GM12878 (cell line): Measurements from ENCODE around the gene IFITM5. TPM values are rescaled to one million over a fixed set of nuclear protein-coding genes. Genes with fewer than 3 reads are reported as not detected.

Experiments used
- ATAC-seq: fragments of 200-7000 bp; cut with Tn5 transposase; 3 replicates; pipeline ENCODE4 v1.9.1; 2020; ENCODE audit warnings: mild to moderate bottlenecking, moderate library complexity
- Bru-seq: library from RNA; stranded (reverse); fragments of 400-500 nt; gene quantifications from one replicate; lab custom pipeline; 2021; lab: Mats Ljungman, UMichigan
- BruChase-seq, 2 experiments: library from RNA; stranded (reverse); fragments of 400-500 nt; gene quantifications; one replicate each; lab custom pipeline; 2021; lab: Mats Ljungman, UMichigan
- BruUV-seq: library from RNA; stranded (reverse); fragments of 400-500 nt; replicated peaks from 2 replicates; lab custom pipeline; 2021; lab: Mats Ljungman, UMichigan
- CTCF ChIA-PET: fragments of 300-600 bp; sonication (Branson Sonifier 250); formaldehyde crosslinking; extraction: SDS; loops from one replicate; lab custom pipeline; 2021; ENCODE audit warnings: inconsistent platforms; lab: Yijun Ruan, JAX
- POLR2A ChIA-PET: fragments of 350-600 bp; formaldehyde crosslinking; extraction: SDS; loops from one replicate; lab custom pipeline; 2021; ENCODE audit warnings: inconsistent platforms; lab: Charles Lee
- RAD21 ChIA-PET: fragments of 300-600 bp; sonication (Branson Sonifier 250); formaldehyde crosslinking; loops from one replicate; lab custom pipeline; 2023; ENCODE audit warnings: antibody characterized with exemption; ENCODE audit not compliant: unreplicated experiment; lab: Charles Lee
- SMC1A ChIA-PET: fragments of 300-600 bp; sonication (Branson Sonifier 250); formaldehyde crosslinking; loops from one replicate; lab custom pipeline; 2023; ENCODE audit not compliant: unreplicated experiment, uncharacterized antibody; lab: Charles Lee
- DNase-seq: peaks from one replicate; pipeline ENCODE4 v3.0.0-alpha.2; 2011; ENCODE audit warnings: low read depth, low spot score
- FAIRE-seq: peaks from 3 replicates; lab custom pipeline; 2011; peaks lifted over from hg19 to GRCh38; lab: Jason Lieb, UNC
- H2AFZ ChIP-seq: 2 replicates; pipeline ENCODE4 v1.6.0; 2011; ENCODE audit warnings: low read depth, low read length, control low read depth; ENCODE audit not compliant: control insufficient read depth
- H3K27ac ChIP-seq: 2 replicates; pipeline ENCODE4 v1.5.1; 2011; ENCODE audit warnings: control low read depth; ENCODE audit not compliant: control insufficient read depth, insufficient read depth
- H3K27me3 ChIP-seq, 2 experiments: replicated peaks in 1 of 2; 2 replicates each; pipeline versions ENCODE4 v1.6.0 to v1.6.1; 2011; ENCODE audit warnings: low read length in 1 of 2; ENCODE audit not compliant: control insufficient read depth in 2 of 2, insufficient read depth in 2 of 2
- H3K36me3 ChIP-seq, 2 experiments: 2 replicates each; pipeline ENCODE4 v1.5.1; 2011; ENCODE audit warnings: low read length in 1 of 2; ENCODE audit not compliant: control insufficient read depth in 2 of 2, insufficient read depth in 2 of 2
- H3K4me1 ChIP-seq: 2 replicates; pipeline ENCODE4 v1.6.1; 2011; ENCODE audit warnings: mild to moderate bottlenecking, low read length, moderate library complexity, mixed read lengths; ENCODE audit not compliant: control insufficient read depth, insufficient read depth
- H3K4me2 ChIP-seq: 2 replicates; pipeline ENCODE4 v1.6.0; 2011; ENCODE audit warnings: control low read depth; ENCODE audit not compliant: control insufficient read depth, insufficient read depth
- H3K4me3 ChIP-seq: fragments of 200-600 bp; sonication (generic); 2 replicates; pipeline ENCODE4 v1.5.1; 2016
- H3K79me2 ChIP-seq: 2 replicates; pipeline ENCODE4 v1.6.0; 2011; ENCODE audit warnings: low read length; ENCODE audit not compliant: control insufficient read depth, insufficient read depth
- H3K9ac ChIP-seq: 2 replicates; pipeline ENCODE4 v1.8.0; 2011; ENCODE audit warnings: low read length, control low read depth, mixed read lengths; ENCODE audit not compliant: control insufficient read depth, insufficient read depth
- H3K9me3 ChIP-seq: replicated peaks from 3 replicates; pipeline ENCODE4 v1.5.1; 2011; ENCODE audit warnings: mild to moderate bottlenecking, low read length; ENCODE audit not compliant: control insufficient read depth, insufficient read depth
- H4K20me1 ChIP-seq: 2 replicates; pipeline ENCODE4 v1.6.0; 2011; ENCODE audit not compliant: control insufficient read depth, insufficient read depth
- EGR1 ChIP-seq, 2 experiments: IDR thresholded peaks; 1 replicate in 1 of 2; 2 replicates in 1 of 2; pipeline ENCODE4 v1.6.1; 2011 to 2012; ENCODE audit warnings: low read depth in 2 of 2, low read length in 2 of 2, borderline replicate concordance in 1 of 2, mild to moderate bottlenecking in 1 of 2, moderate library complexity in 1 of 2
- HCFC1 ChIP-seq: fragments of 150-350 bp; IDR thresholded peaks from 2 replicates; pipeline ENCODE4 v1.6.1; 2014; ENCODE audit warnings: low read length
- IRF3 ChIP-seq: fragments of 450-650 bp; IDR thresholded peaks from 2 replicates; pipeline ENCODE4 v1.6.1; 2014; ENCODE audit warnings: mild to moderate bottlenecking
- LARP7 ChIP-seq: fragments of 450-650 bp; IDR thresholded peaks from 2 replicates; pipeline ENCODE4 v1.6.1; 2017; ENCODE audit warnings: mild to moderate bottlenecking
- NR2F1 ChIP-seq: fragments of 450-650 bp; conservative IDR thresholded peaks from 2 replicates; pipeline ENCODE4 v1.6.1; 2017; ENCODE audit warnings: mild to moderate bottlenecking
- PKNOX1 ChIP-seq: fragments of 450-650 bp; IDR thresholded peaks from 2 replicates; pipeline ENCODE4 v1.6.1; 2016; ENCODE audit warnings: mild to moderate bottlenecking
- SPI1 ChIP-seq: IDR thresholded peaks from 2 replicates; pipeline ENCODE4 v1.6.1; 2011; ENCODE audit warnings: low read depth, mild to moderate bottlenecking, low read length, moderate library complexity, borderline replicate concordance; ENCODE audit not compliant: insufficient read depth
- TBL1XR1 ChIP-seq: IDR thresholded peaks from 2 replicates; pipeline ENCODE4 v1.6.1; 2012; ENCODE audit warnings: low read depth, low read length, improper control_type of control experiment
- WGBS: methylation state at CpG from one replicate; pipeline ENCODE4 v1.1.6; 2016; ENCODE audit warnings: low lambda C conversion rate; ENCODE audit not compliant: insufficient replicate concordance, insufficient coverage; ENCODE audit errors: missing lambda C conversion rate; 5-methylcytosine and 5-hydroxymethylcytosine counted together
- in situ Hi-C: fragments of 300-500 bp; cut with MboI; formaldehyde crosslinking; loops from 9 replicates; pipeline ENCODE4 v1.14.3; 2018; ENCODE audit warnings: mixed read lengths
- intact Hi-C: fragments of 100-400 bp; cut with micrococcal nuclease; formaldehyde crosslinking; loops from one replicate; pipeline ENCODE4 v1.14.2; 2022; ENCODE audit not compliant: unreplicated experiment
- long read RNA-seq, 2 experiments: library from polyadenylated mRNA; unstranded; transcript quantifications; one replicate each; pipeline ENCODE4 v2.0.0, GENCODE V29; 2019 to 2020
- polyA minus RNA-seq, 3 experiments: library from RNA; depleted of rRNA, polyadenylated mRNA; stranded (reverse); fragments of >200 nt; gene quantifications; 2 replicates each; pipeline ENCODE4 v1.2.3, GENCODE V29; 2011
- polyA plus RNA-seq, 11 experiments: library from polyadenylated mRNA; depleted of rRNA in 4 of 11; unstranded in 6 of 11; stranded (reverse) in 5 of 11; fragments of >200 nt; fragmentation: Nextera tagmentation in 4 of 11; fragmentation: Illumina TruSeq in 1 of 11; extraction: Ambion mirVana in 4 of 11; extraction: Trizol in 1 of 11; gene quantifications; 1 replicate in 1 of 11; 2 replicates in 10 of 11; pipeline versions ENCODE4 v1.2.1 to v1.2.3, GENCODE V29; 2011 to 2016; ENCODE audit warnings: inconsistent platforms in 2 of 11, missing spikeins in 2 of 11, low read depth in 1 of 11
- total RNA-seq, 4 experiments: library from RNA; depleted of rRNA in 3 of 4; stranded (reverse); fragments of >200 nt in 3 of 4; fragmentation: Illumina TruSeq in 1 of 4; extraction: Trizol in 1 of 4; gene quantifications; 2 replicates each; pipeline versions ENCODE4 v1.2.1 to v1.2.3, GENCODE V29; 2013 to 2021

IFITM5 gene
- not detected in 2 replicates for total RNA-seq (2013; cell fraction: nucleolus; rRNA removed)
- not detected in 2 replicates for total RNA-seq (2014; rRNA removed)
- total RNA-seq (2014; rRNA removed; fragmentation: Illumina TruSeq; extraction: Trizol) = not detected in 2 replicates
- not detected in 2 replicates for total RNA-seq (2021)
- not detected for polyA plus RNA-seq (2011; ENCODE audit: low read depth)
- polyA plus RNA-seq (2011; rRNA removed) = not detected in 2 replicates
- polyA plus RNA-seq (2011; cell fraction: cytosol; rRNA removed) = not detected in 2 replicates
- polyA plus RNA-seq (2011; cell fraction: nucleus; rRNA removed) = not detected in 2 replicates
- polyA plus RNA-seq (2012) = not detected in 2 replicates
- polyA plus RNA-seq (2014; fragmentation: Illumina TruSeq; extraction: Trizol) = not detected in 2 replicates
- polyA plus RNA-seq (2014; fragmentation: Nextera tagmentation; extraction: Ambion mirVana) = not detected
- not detected in 2 replicates for polyA plus RNA-seq (2014; rRNA removed)
- not detected for polyA plus RNA-seq (2016; fragmentation: Nextera tagmentation; extraction: Ambion mirVana)
- polyA minus RNA-seq (2011; rRNA and poly(A)+ RNA removed) = not detected in 2 replicates
- polyA minus RNA-seq (2011; cell fraction: cytosol; rRNA and poly(A)+ RNA removed) = not detected in 2 replicates
- polyA minus RNA-seq (2011; cell fraction: nucleus; rRNA and poly(A)+ RNA removed) = not detected in 2 replicates
- not detected for Bru-seq, nascent RNA
- BruChase-seq, experiment 1, labeled RNA remaining after a 6-hour chase = not detected
- BruChase-seq, experiment 2, labeled RNA remaining after a 2-hour chase = not detected
- long read RNA-seq, experiment 1 = 0 reads
- long read RNA-seq, experiment 2 = 0 reads

GRCh38 chr11:299081-299891 is at the start of gene IFITM5:
TSS of gene IFITM5 (minus strand) at chr11:299526. CDS start at chr11:299490, 36 bp downstream.
- no peak for DNase-seq
- ChIA-PET CTCF (interaction anchor here (0.7 kb wide), 1 partner anchor 63 kb away, joined by 4 read pairs; no protein-coding TSS in a partner anchor), SMC1A (no interaction called here)
- Histone ChIP-seq H3K27ac (no peak within 1 kb of the TSS), H4K20me1 (no peaks in the 10 kb centered on the region), H2AFZ (no peak within 1 kb of the TSS), H3K4me1 (peaks cover 15% of the 10 kb centered on the region), H3K9ac (no peak within 1 kb of the TSS)
- WGBS = 70% methylated on average over 31 of the region's 40 CpGs
- TF ChIP-seq SPI1 (no peak), HCFC1 (no peak), LARP7 (no peak), TBL1XR1 (no peak), NR2F1 (no peak), EGR1 (IDR thresholded peaks at IDR 0.05; ENCODE audit: borderline replicate concordance in 1 of 2, low read depth in 2 of 2, low read length in 2 of 2) (no peak), PKNOX1 (no peak), IRF3 (no peak)
- TF ChIP-seq, all 136 proteins: peak for 0
- Histone ChIP-seq H3K9me3 (no peaks in the 10 kb centered on the region), H3K27me3 (no peaks in the 10 kb centered on the region; a peak in 1 of 4 replicates), H3K79me2 (no peaks in the 10 kb centered on the region), H3K36me3 (no peaks in the 10 kb centered on the region), H3K4me2 (no peak within 1 kb of the TSS), H3K4me3 (no peak within 1 kb of the TSS)
- POLR2A ChIA-PET = no interaction called here
- no peak for ATAC-seq
- RAD21 ChIA-PET = interaction anchor here (1.0 kb wide), 1 partner anchor 49 kb away, joined by 3 read pairs; no protein-coding TSS in a partner anchor
- intact Hi-C loops (no loop called here), in situ Hi-C loops (no loop called here)
- no TSS peak for BruUV-seq
- no peak for FAIRE-seq
